PC-3 (cell line): ENCODE data around the gene DCANP1.

Experiments used
- CTCF ChIP-seq: fragments of 300-600 bp; sonication (generic); conservative IDR thresholded peaks from 2 replicates; pipeline ENCODE4 v1.5.1; 2017; ENCODE audit warnings: antibody characterized with exemption, low read depth, mild to moderate bottlenecking, low read length
- EZH2 ChIP-seq: fragments of 300-600 bp; sonication (generic); IDR thresholded peaks from one replicate; pipeline ENCODE4 v1.6.1; 2017; ENCODE audit warnings: antibody characterized with exemption, mild to moderate bottlenecking, low read length; ENCODE audit not compliant: unreplicated experiment
- EZH2phosphoT487 ChIP-seq: fragments of 300-600 bp; sonication (generic); IDR thresholded peaks from 2 replicates; pipeline ENCODE4 v1.6.1; 2018; ENCODE audit warnings: mild to moderate bottlenecking, antibody characterized with exemption, low read length, borderline replicate concordance

GRCh38 chr5:135487037-135487395 lies 39.9 kb upstream of the DCANP1 start:
- no peak for TF ChIP-seq CTCF
- no peak for TF ChIP-seq EZH2phosphoT487
- TF ChIP-seq EZH2: no peak
